GM21619 (cell line): ENCODE data around the gene JHY.
"Not testable (repeated sequence)": the region's sequence is repeated elsewhere in the genome, so short reads cannot be mapped to it uniquely, and the experiment has no call there.

Source experiments
- ATAC-seq: cut with Tn5 transposase; IDR thresholded peaks from one replicate; pipeline ENCODE4 v1.9.1; 2021; ENCODE audit not compliant: unreplicated experiment

Gene JHY

DNA sequence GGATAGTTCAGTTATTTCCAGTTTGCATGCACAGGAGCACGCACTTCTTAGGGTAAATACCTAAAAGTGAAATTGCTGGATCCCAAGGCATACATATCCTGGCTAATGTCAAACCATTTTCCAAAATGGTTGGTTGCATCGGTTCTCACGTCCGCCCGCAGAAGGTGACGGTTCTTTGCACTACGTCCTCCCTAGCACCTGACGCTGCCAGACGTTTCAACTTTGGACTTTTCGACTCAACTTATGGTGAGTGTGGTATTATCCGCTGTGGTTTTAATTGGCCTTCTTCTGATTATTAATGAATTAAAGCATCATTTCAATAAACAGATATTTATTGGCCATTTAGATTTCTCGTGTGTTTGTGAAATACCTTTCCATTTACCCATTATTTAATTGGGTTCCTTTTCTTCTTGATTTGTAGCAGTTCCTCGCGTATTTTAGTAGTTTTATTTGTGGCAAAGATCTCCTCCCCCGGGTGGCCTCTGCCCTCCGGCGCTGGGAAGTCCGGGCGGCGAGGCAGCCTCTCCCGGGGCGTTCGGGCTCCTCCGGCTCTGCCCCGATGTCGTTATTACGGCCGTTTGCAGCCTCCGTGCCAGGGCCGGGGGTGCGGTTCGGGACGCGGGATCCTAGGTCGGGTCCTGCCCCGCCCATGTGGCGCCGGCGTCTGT, at the start of gene JHY:
Gene JHY (plus strand): TSS at position 571 of the 668 bp plus-strand sequence. CDS start 3,091 bp downstream, outside the sequence.
- no peak for ATAC-seq

DNA sequence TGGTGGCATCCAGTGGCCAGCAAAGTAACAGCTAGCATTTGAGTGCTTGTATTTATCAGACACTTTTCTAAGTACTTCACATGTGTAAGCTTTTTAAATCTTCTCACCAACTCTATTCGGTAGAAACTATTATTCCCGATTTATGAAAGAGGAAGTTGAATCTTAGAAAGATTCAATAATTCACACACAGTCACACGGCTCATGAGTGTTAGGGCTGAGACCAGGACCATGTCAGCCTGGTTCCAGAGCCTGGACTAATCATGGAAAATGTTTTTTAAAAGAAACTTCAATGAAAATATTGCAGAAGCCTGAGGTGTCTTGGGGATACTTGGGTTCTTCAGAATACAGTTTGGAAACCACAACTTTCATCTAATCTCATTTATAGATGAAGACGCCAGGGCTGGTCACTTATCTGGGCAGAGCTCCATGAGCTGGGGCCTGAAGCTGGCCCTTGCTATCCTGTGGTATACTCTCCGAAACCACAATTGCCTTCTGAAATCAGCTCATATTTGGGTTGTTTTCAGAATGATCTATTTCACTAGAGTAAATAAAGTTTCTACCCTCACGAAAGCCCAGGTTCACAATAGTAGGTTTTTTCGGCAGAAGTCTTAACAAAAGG, 48.6 kb upstream of the JHY start:
- ATAC-seq: no peak

- ATAC-seq: no peak
Observed at GRCh38 chr11:122836916-122837315, 45.6 kb upstream of the JHY start.

DNA sequence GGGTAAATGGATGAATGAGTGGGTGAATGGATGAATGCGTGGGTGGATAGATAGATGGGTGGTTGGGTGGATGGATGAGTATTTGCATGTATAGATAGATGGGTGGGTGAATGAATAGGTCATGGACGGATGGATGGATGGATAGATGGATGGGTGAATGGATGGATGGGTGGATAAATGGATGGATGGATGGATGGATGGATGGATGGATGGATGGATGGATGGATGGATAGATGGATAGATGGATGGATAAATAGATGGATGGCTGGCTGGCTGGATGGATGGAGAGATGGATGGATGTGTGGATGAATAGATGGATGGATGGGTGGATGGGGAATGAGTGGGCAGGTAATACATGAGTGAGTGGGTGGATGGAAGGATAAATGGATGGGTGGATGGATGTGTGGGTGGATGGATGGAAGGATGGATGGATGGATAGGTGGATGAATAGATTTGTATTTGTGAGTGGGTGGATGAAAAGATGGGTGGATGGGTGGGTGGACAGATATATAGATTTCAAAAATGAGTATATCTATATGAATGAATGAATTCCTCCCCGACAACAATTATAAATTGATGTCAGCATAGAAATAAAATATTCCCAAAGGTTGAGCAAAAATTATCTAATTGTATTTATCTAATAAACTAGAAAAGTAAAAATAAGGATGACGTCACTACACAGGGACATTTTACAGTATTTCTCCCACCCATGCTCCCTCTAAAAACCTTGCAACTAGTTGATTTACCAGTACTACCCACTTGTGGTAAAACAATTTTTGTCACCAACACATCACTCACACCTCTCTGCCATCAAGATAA, 44.8 kb upstream of the JHY start:
- no peak for ATAC-seq

DNA sequence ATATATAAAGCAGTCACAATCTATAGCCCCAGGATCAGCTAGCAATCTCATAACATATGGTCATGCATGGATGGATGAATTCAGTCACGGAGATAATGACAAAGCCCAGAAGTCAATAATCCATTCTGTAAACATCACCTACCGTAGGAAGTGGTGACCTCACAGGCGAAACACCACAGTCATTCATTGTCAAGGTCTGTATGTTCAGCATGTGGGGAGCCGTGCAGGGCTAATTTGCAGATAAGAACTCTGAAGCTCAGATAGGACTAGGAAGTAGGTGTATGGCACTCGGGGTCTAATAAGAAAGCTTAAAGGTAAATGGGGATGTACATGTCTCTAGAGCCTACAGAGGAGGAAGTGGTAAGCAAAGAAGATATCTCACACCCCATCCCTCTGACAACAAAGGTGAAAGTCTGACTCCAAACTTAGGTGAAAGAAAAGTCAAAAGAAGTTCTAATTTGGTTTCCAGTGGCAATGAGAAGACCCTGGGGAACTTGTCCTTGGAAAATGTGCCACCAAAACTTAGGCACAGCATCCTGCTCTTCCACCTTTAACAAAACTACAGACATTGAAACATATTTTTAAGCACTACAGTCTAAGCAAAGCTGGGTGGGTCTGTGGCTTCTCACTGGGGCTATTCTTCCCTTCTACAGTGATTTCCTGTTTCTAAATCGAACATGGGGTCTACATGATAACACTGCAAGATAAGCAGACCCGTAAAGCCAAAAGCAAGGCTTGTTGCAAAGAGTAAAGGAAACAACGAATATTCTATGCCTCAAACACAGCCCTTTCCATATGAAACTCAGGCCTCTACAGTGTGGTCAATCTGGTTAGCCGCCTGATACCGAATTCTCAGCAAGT, 39.0 kb upstream of the JHY start:
- ATAC-seq: peak; percentile 75

DNA sequence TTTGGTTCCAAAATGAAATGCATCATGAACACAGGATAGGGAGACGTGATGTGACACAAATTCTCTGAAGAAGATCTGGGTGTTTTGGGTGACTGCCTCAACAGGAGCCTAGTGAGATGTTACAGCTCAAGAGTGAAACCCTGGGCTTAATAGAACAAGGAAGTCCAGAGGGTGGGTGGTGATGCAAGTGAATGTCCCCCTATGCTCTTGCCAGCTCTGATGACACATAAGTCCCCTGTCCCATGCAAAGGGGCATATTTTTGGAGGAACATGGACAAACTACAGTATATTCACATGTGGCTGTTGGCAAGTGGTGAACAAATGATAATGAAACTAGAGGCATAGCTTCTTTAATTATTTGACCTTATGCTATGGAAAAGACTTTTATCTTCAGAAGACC, 35.1 kb upstream of the JHY start:
- no peak for ATAC-seq

DNA sequence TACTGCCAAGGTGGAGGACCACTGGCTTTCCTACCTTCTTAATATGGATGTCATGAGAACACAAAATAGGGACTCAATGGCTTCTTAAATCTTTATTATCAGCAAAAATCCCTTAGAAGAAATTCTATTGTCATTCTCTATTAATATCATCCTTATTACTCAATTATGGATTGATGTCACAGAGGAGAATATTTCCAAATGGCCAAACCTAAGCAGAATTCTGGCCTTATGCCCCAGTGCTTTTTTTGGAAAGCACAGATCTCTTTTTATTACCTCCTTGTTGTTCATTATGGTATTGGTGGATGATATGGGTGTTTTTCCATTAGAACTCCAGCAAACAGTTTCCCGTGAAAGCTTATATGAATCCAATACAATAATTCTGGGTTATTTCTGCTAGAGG, 34.4 kb upstream of the JHY start:
- no peak for ATAC-seq

DNA sequence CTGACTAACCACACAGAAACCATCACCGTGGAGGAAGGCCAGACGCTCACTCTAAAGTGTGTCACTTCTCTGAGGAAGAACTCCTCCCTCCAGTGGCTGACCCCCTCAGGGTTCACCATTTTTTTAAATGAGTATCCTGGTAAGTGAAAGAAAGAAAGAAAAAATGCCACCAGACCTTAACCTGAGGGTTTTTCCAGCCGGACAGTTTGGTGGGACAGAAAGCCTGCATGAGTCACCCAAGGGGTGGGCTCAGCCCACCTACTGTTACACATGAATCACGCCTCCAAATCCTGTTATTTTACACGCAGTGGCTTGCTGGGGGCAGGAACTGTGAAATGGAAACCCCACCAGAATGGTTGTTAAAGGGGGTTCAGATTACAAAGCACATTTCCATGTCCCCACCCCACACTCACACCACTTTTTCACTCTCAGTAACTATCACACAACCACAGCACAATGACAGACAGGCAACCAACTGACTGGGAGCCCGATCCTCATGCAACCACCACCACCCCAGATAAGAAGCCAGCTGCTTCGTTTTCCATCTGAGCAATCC, 32.4 kb upstream of the JHY start:
- no peak for ATAC-seq

DNA sequence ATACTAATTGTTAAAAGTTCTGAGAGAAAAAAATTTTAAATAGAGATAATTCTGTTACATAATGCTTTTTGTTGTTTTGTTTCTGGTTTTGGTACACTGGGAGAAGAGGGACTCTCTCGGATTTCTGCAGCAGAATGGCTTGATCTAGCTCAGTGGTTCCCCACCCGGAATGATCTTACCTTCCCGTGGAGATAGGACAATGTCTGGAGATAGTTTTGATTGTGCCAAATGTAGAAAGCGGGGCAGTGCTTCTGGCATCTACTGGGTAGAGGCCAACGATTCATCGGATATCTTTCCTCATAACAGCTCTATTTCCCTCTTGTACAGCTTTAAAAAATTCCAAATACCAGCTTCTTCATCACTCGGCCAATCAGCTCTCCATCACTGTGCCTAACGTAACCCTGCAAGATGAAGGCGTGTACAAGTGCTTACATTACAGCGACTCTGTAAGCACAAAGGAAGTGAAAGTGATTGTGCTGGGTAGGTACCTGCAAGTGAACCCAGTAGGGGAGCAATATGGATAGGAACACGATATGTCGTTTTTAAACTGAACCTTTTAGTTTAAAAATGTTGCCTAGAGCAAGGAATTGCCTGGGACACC, 31.1 kb upstream of the JHY start:
- ATAC-seq: peak; percentile 58

GRCh38 chr11:122852074-122852795, 30.3 kb upstream of the JHY start:
- no peak for ATAC-seq

DNA sequence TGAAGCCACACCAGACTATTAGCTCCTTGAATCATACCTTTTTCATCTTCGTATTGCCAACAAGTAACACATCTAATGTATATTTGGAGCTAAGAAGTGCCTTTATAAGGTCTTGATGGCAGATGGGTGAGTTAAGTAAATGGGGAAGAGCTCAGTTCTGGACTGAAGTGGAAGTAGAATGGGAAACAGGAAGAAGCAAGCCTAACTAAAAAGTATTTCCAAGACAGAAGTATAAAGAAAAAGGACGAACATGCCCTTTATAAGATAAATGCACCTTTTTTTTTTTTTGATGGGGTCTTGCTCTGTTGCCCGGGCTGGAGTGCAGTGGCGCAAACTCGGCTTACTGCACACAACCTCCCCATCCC, 29.8 kb upstream of the JHY start:
- ATAC-seq: no peak

DNA sequence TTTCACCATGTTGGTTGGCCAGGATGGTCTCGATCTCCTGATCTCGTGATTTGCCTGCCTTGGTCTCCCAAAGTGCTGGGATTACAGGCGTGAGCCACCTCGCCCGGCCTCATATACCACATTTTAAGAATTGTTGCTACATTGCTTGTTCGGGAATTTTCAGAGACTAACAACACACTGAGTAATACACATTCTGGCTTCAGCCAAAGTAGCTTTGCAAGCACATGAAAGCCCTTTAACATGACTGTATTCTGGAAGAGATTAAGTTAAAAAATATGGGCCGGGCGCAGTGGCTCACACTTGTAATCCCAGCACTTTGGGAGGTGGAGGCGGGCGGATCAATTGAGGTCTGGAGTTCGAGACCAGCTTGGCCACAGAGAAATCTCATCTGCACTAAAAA, 29.3 kb upstream of the JHY start:
- ATAC-seq: no peak

DNA sequence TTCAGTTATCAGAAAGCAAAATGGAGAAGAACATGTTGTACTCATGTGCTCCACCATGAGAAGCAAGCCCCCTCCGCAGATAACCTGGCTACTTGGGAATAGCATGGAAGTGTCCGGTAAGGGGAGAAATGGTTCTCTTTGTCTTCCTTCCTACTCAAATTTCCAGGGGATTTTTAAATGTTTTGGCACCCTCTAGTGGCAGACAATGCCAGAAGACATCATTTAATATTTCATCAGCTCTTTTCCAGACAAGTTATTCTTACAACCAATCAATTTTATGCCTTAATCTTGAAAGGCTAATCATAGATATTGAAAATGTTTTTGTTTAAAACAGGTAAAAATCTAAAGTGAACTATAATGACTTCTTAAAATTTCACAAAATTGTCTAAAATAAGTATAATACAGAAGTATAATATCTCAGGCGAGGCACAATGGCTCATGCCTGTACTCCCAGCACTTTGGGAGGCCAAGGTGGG, 28.6 kb upstream of the JHY start:
- ATAC-seq: no peak

GRCh38 chr11:122861631-122862030, 20.9 kb upstream of the JHY start:
- no peak for ATAC-seq

DNA sequence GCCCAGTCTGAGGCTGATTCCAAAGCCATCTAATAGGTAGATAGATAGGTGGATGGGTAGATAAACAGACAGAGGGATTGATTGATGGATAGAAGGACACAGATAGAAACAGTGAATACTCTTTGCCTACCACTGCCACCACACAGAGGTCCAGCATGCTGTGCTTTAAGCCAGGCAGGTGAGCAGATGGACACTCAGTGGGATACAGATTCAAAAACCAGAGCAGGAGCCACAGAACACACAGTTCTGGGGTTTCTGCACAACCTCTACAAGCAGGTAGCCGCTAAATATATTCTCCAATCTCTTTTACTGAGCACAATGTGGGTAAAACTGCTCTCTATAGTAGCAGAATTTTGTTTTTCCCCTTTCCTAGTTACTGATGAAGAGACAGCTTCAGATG, 20.5 kb upstream of the JHY start:
- ATAC-seq: no peak

- ATAC-seq: not testable (repeated sequence)
Observed at GRCh38 chr11:122863154-122863553, 19.4 kb upstream of the JHY start.

GRCh38 chr11:122863704-122864326, 18.7 kb upstream of the JHY start:
- ATAC-seq: no peak

DNA sequence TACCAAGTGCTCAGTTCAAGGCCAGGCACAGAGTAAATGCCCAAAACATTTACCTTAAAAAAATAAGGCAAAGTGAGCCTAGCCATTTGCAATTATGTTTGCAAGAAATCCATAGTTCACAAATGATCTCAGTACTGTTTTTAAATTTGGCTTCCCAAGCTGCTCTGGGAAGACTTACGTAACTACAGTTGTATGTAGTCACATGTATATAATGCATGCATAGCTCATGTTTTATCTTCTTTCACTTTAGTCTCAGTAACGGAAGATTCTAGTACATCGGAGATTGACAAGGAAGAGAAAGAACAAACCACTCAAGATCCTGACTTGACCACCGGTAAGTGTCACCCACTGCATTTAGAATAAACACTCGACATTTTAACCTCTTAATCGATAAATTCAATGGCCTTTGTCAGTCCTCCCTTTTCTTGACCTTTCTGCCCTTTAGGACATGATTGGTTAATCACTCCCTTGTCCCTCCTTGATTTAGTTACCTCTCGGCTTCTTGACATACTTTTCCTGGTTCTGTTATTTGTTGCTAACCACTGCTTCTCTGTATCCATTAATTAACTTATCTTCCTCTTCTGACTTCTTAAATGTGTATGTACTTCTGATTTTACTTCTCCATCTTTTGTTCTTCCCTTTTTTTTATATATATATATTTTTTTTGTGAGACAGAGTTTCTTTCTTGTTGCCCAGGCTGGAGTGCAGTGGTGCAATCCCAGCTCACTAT, 18.0 kb upstream of the JHY start:
- no peak for ATAC-seq

- ATAC-seq: no peak
Observed at GRCh38 chr11:122869622-122870021, 12.9 kb upstream of the JHY start.
